Left ventricle myocardium inferior (tissue), 1 donor: Measurements from ENCODE around the gene NAT9. TPM values are rescaled to one million over a fixed set of nuclear protein-coding genes. Genes with fewer than 3 reads are reported as not detected.

Source experiments
- DNase-seq: peaks from one replicate; pipeline ENCODE4 v3.0.0-alpha.2; 2020
- H3K27ac ChIP-seq: fragments of 200-600 bp; replicated peaks from 2 replicates; pipeline ENCODE4 v1.8.0; 2021
- H3K27me3 ChIP-seq: fragments of 200-600 bp; 2 replicates; pipeline ENCODE4 v1.8.0; 2021; ENCODE audit warnings: low read depth
- H3K36me3 ChIP-seq: fragments of 200-600 bp; 2 replicates; pipeline ENCODE4 v1.8.0; 2021
- H3K4me1 ChIP-seq: fragments of 200-600 bp; 2 replicates; pipeline ENCODE4 v1.8.0; 2021
- H3K4me3 ChIP-seq: fragments of 200-600 bp; 2 replicates; pipeline ENCODE4 v1.8.0; 2021; ENCODE audit warnings: mild to moderate bottlenecking, moderate library complexity
- H3K9me3 ChIP-seq: fragments of 200-600 bp; replicated peaks from 2 replicates; pipeline ENCODE4 v1.8.0; 2021
- CTCF ChIP-seq: fragments of 200-600 bp; IDR thresholded peaks from 2 replicates; pipeline ENCODE4 v1.8.0; 2021; ENCODE audit warnings: antibody characterized with exemption, mild to moderate bottlenecking, borderline replicate concordance
- intact Hi-C: fragments of 100-400 bp; cut with micrococcal nuclease; formaldehyde crosslinking; loops from one replicate; pipeline ENCODE4 v1.11.0; 2022
- total RNA-seq: library from RNA; stranded (reverse); fragmentation: NEBNext Ultra II Directional; extraction: Animal tissue kit (Norgen Biotek cat#: 25700); gene quantifications from one replicate; pipeline ENCODE4 v1.2.1, GENCODE V29; 2021
- donor health status: DM: no; HTN: yes; CAD: no; lungs with severe emphysema.

NAT9 gene
- total RNA-seq, 1 donor from 2014 or later: 18.6 TPM

GRCh38 chr17:74805591-74805991 lies 29.4 kb upstream of the NAT9 start:
- intact Hi-C loops: no loop called here
- Histone ChIP-seq H3K27me3 (no peaks in the 10 kb centered on the region), H3K27ac (no peak overlapping the region), H3K4me3 (no peak overlapping the region), H3K4me1 (peaks cover 14% of the 10 kb centered on the region), H3K9me3 (no peaks in the 10 kb centered on the region), H3K36me3 (peaks cover 13% of the 10 kb centered on the region)
- peak; percentile 48 for DNase-seq
- TF ChIP-seq CTCF: no peak

- no peak overlapping the region for H3K4me3 ChIP-seq
- DNase-seq: no peak
- intact Hi-C loops: no loop called here
- H3K36me3 ChIP-seq: peaks cover 21% of the 10 kb centered on the region
- H3K27me3 ChIP-seq: no peaks in the 10 kb centered on the region
- H3K9me3 ChIP-seq: no peaks in the 10 kb centered on the region
- H3K4me1 ChIP-seq: peaks cover 12% of the 10 kb centered on the region
- no peak overlapping the region for H3K27ac ChIP-seq
- TF ChIP-seq CTCF: no peak
Observed at GRCh38 chr17:74804683-74805082, 28.5 kb upstream of the NAT9 start.

GRCh38 chr17:74803971-74804370 lies 27.8 kb upstream of the NAT9 start:
- Histone ChIP-seq H3K4me1 (peaks cover 12% of the 10 kb centered on the region), H3K27me3 (no peaks in the 10 kb centered on the region), H3K36me3 (peaks cover 28% of the 10 kb centered on the region), H3K27ac (no peak overlapping the region), H3K9me3 (no peaks in the 10 kb centered on the region), H3K4me3 (no peak overlapping the region)
- TF ChIP-seq CTCF: no peak
- intact Hi-C loops: no loop called here
- DNase-seq: no peak

- Histone ChIP-seq H3K27me3 (no peaks in the 10 kb centered on the region), H3K27ac (no peak overlapping the region), H3K36me3 (peaks cover 31% of the 10 kb centered on the region), H3K4me1 (peaks cover 12% of the 10 kb centered on the region), H3K4me3 (no peak overlapping the region), H3K9me3 (no peaks in the 10 kb centered on the region)
- intact Hi-C loops: no loop called here
- TF ChIP-seq CTCF: no peak
- no peak for DNase-seq
Observed at GRCh38 chr17:74803388-74803930, 27.3 kb upstream of the NAT9 start.

GRCh38 chr17:74801896-74802295 lies 25.8 kb upstream of the NAT9 start:
- intact Hi-C loops: no loop called here
- H3K36me3 ChIP-seq: peaks cover 46% of the 10 kb centered on the region
- no peak overlapping the region for H3K27ac ChIP-seq
- H3K27me3 ChIP-seq: no peaks in the 10 kb centered on the region
- TF ChIP-seq CTCF: no peak
- H3K4me1 ChIP-seq: peaks cover 12% of the 10 kb centered on the region
- no peak for DNase-seq
- no peak overlapping the region for H3K4me3 ChIP-seq
- H3K9me3 ChIP-seq: no peaks in the 10 kb centered on the region
